Measurements from ENCODE around the gene NID1.

Gene NID1

GRCh38 chr1:236103646-236104218 is 38.8 kb upstream of the NID1 start:
- H3K36me3 ChIP-seq (replicated peaks; ENCODE audit: insufficient read depth, low read length): no peaks in the 10 kb centered on the region
- no peaks in the 10 kb centered on the region for H3K9me2 ChIP-seq (replicated peaks; ENCODE audit: insufficient read depth, low read length)
- H4K20me1 ChIP-seq (ENCODE audit: insufficient read depth, low read length): no peaks in the 10 kb centered on the region
- no peaks in the 10 kb centered on the region for H3K9me3 ChIP-seq (replicated peaks; ENCODE audit: insufficient read depth, low read length)
- TF ChIP-seq EZH2phosphoT487 (IDR thresholded peaks at IDR 0.05; ENCODE audit: low read length) (no peak), EZH2 (optimal IDR thresholded peaks at IDR 0.05; ENCODE audit: low read depth, low read length) (no peak)
- TF ChIP-seq, protein P1, sequence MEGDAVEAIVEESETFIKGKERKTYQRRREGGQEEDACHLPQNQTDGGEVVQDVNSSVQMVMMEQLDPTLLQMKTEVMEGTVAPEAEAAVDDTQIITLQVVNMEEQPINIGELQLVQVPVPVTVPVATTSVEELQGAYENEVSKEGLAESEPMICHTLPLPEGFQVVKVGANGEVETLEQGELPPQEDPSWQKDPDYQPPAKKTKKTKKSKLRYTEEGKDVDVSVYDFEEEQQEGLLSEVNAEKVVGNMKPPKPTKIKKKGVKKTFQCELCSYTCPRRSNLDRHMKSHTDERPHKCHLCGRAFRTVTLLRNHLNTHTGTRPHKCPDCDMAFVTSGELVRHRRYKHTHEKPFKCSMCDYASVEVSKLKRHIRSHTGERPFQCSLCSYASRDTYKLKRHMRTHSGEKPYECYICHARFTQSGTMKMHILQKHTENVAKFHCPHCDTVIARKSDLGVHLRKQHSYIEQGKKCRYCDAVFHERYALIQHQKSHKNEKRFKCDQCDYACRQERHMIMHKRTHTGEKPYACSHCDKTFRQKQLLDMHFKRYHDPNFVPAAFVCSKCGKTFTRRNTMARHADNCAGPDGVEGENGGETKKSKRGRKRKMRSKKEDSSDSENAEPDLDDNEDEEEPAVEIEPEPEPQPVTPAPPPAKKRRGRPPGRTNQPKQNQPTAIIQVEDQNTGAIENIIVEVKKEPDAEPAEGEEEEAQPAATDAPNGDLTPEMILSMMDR (IDR thresholded peaks at IDR 0.05; ENCODE audit: low read length): peak; percentile 82
- no peaks in the 10 kb centered on the region for H3K79me2 ChIP-seq (ENCODE audit: low read length)
- peak; percentile 56 for DNase-seq
- no peaks in the 10 kb centered on the region for H3F3A ChIP-seq (ENCODE audit: insufficient read depth, low read length)
- H3K27me3 ChIP-seq (replicated peaks; ENCODE audit: insufficient read depth, low read length): 0 out of 2 replicates have a peak, but pooled peaks cover 5% of the 10 kb centered on the region
- H3K4me2 ChIP-seq (ENCODE audit: low read depth, low read length): peak overlapping the region; percentile 57
- H2AFZ ChIP-seq (ENCODE audit: low read length): peak overlapping the region; percentile 70
- no peak overlapping the region for H3K4me3 ChIP-seq (ENCODE audit: low read length)
- no peaks in the 10 kb centered on the region for H3K4me1 ChIP-seq (ENCODE audit: low read length)
- H3K27ac ChIP-seq (ENCODE audit: low read length): no peak overlapping the region
- H3K9ac ChIP-seq (ENCODE audit: low read length): no peak overlapping the region

- no peaks in the 10 kb centered on the region for H3F3A ChIP-seq (ENCODE audit: insufficient read depth, low read length)
- 0 out of 2 replicates have a peak, but pooled peaks cover 5% of the 10 kb centered on the region for H3K27me3 ChIP-seq (replicated peaks; ENCODE audit: insufficient read depth, low read length)
- H4K20me1 ChIP-seq (ENCODE audit: insufficient read depth, low read length): no peaks in the 10 kb centered on the region
- TF ChIP-seq EZH2 (optimal IDR thresholded peaks at IDR 0.05; ENCODE audit: low read depth, low read length) (no peak), EZH2phosphoT487 (IDR thresholded peaks at IDR 0.05; ENCODE audit: low read length) (no peak)
- TF ChIP-seq, protein P1 (IDR thresholded peaks at IDR 0.05; ENCODE audit: low read length): no peak
- H3K4me3 ChIP-seq (ENCODE audit: low read length): no peak overlapping the region
- DNase-seq: no peak
- H3K9ac ChIP-seq (ENCODE audit: low read length): no peak overlapping the region
- H3K4me1 ChIP-seq (ENCODE audit: low read length): no peaks in the 10 kb centered on the region
- no peak overlapping the region for H2AFZ ChIP-seq (ENCODE audit: low read length)
- no peak overlapping the region for H3K27ac ChIP-seq (ENCODE audit: low read length)
- no peaks in the 10 kb centered on the region for H3K9me2 ChIP-seq (replicated peaks; ENCODE audit: insufficient read depth, low read length)
- no peaks in the 10 kb centered on the region for H3K79me2 ChIP-seq (ENCODE audit: low read length)
- H3K9me3 ChIP-seq (replicated peaks; ENCODE audit: insufficient read depth, low read length): no peaks in the 10 kb centered on the region
- H3K36me3 ChIP-seq (replicated peaks; ENCODE audit: insufficient read depth, low read length): no peaks in the 10 kb centered on the region
- H3K4me2 ChIP-seq (ENCODE audit: low read depth, low read length): peak overlapping the region; percentile 16; the same call in 1 of the 2 replicates
Measured at GRCh38 chr1:236103059-236103458, 38.2 kb upstream of the NID1 start.

GRCh38 chr1:236102611-236103010 is 37.7 kb upstream of the NID1 start:
- no peaks in the 10 kb centered on the region for H3K4me1 ChIP-seq (ENCODE audit: low read length)
- H3K79me2 ChIP-seq (ENCODE audit: low read length): no peaks in the 10 kb centered on the region
- no peaks in the 10 kb centered on the region for H3F3A ChIP-seq (ENCODE audit: insufficient read depth, low read length)
- no peaks in the 10 kb centered on the region for H3K9me2 ChIP-seq (replicated peaks; ENCODE audit: insufficient read depth, low read length)
- H2AFZ ChIP-seq (ENCODE audit: low read length): no peak overlapping the region
- H3K36me3 ChIP-seq (replicated peaks; ENCODE audit: insufficient read depth, low read length): no peaks in the 10 kb centered on the region
- H3K4me3 ChIP-seq (ENCODE audit: low read length): no peak overlapping the region
- TF ChIP-seq, protein P1 (IDR thresholded peaks at IDR 0.05; ENCODE audit: low read length): no peak
- TF ChIP-seq EZH2 (optimal IDR thresholded peaks at IDR 0.05; ENCODE audit: low read depth, low read length): no peak
- no peak for TF ChIP-seq EZH2phosphoT487 (IDR thresholded peaks at IDR 0.05; ENCODE audit: low read length)
- 0 out of 2 replicates have a peak, but pooled peaks cover 5% of the 10 kb centered on the region for H3K27me3 ChIP-seq (replicated peaks; ENCODE audit: insufficient read depth, low read length)
- H3K4me2 ChIP-seq (ENCODE audit: low read depth, low read length): peak overlapping the region; percentile 16; the same call in 1 of the 2 replicates
- no peaks in the 10 kb centered on the region for H3K9me3 ChIP-seq (replicated peaks; ENCODE audit: insufficient read depth, low read length)
- H3K27ac ChIP-seq (ENCODE audit: low read length): no peak overlapping the region
- no peak overlapping the region for H3K9ac ChIP-seq (ENCODE audit: low read length)
- no peak for DNase-seq
- no peaks in the 10 kb centered on the region for H4K20me1 ChIP-seq (ENCODE audit: insufficient read depth, low read length)
